B cell (primary cell): Measurements from ENCODE around the gene PDZD2. TPM values are rescaled to one million over a fixed set of nuclear protein-coding genes. Genes with fewer than 3 reads are reported as not detected.

Experiments
- ATAC-seq: fragments of 200-7000 bp; cut with Tn5 transposase; one replicate; pipeline ENCODE4 v1.10.0; 2021; ENCODE audit warnings: low read depth, mild to moderate bottlenecking, moderate number of reproducible peaks, moderate library complexity
- CTCF ChIA-PET: fragments of 350-600 bp; sonication (Branson Sonifier 250); formaldehyde crosslinking; loops from one replicate; lab custom pipeline; 2021; ENCODE audit warnings: antibody characterized with exemption, inconsistent platforms; lab: Charles Lee
- POLR2A ChIA-PET: fragments of 350-600 bp; sonication (Branson Sonifier 250); formaldehyde crosslinking; loops from one replicate; lab custom pipeline; 2021; ENCODE audit warnings: antibody characterized with exemption; lab: Charles Lee
- DNase-seq: peaks from one replicate; pipeline ENCODE4 v3.0.0; 2013
- H2AFZ ChIP-seq: 2 replicates; pipeline ENCODE4 v1.6.1; 2012; ENCODE audit warnings: mild to moderate bottlenecking, low read depth, low read length; ENCODE audit not compliant: insufficient read depth, poor library complexity, severe bottlenecking
- H3K27ac ChIP-seq, 2 donors: 1 replicate in 1 of 2; 2 replicates in 1 of 2; pipeline ENCODE4 v1.5.1; 2012 to 2013; ENCODE audit warnings: low read length in 2 of 2, mild to moderate bottlenecking in 2 of 2, moderate library complexity in 1 of 2
- H3K27me3 ChIP-seq, 4 experiments: fragments of 200-600 bp in 1 of 4; sonication (generic) in 1 of 4; replicated peaks in 1 of 4; 1 replicate in 2 of 4; 2 replicates in 2 of 4; pipeline versions ENCODE4 v1.6.1 to v1.7.0; 2013 to 2016; ENCODE audit warnings: low read length in 3 of 4, mild to moderate bottlenecking in 2 of 4, mixed read lengths in 1 of 4, moderate library complexity in 1 of 4; ENCODE audit not compliant: insufficient read depth in 4 of 4, control insufficient read depth in 3 of 4; ENCODE audit errors: control extremely low read depth in 1 of 4
- H3K36me3 ChIP-seq, 2 experiments: replicated peaks in 1 of 2; 1 replicate in 1 of 2; 2 replicates in 1 of 2; pipeline versions ENCODE4 v1.6.1 to v1.7.1; 2013; ENCODE audit warnings: low read length in 1 of 2; ENCODE audit not compliant: insufficient read depth in 2 of 2, control insufficient read depth in 1 of 2; ENCODE audit errors: control extremely low read depth in 1 of 2, extremely low read depth in 1 of 2
- H3K4me1 ChIP-seq, 2 donors: fragments of 200-600 bp in 1 of 2; sonication (generic) in 1 of 2; 1 replicate in 1 of 2; 2 replicates in 1 of 2; pipeline versions ENCODE4 v1.5.1 to v1.6.1; 2013 to 2017; ENCODE audit warnings: low read length in 2 of 2; ENCODE audit not compliant: control insufficient read depth in 2 of 2, insufficient read depth in 2 of 2
- H3K4me2 ChIP-seq: replicated peaks from 2 replicates; pipeline ENCODE3; 2012; ENCODE audit warnings: mild to moderate bottlenecking, low read depth, low read length; ENCODE audit not compliant: poor library complexity, severe bottlenecking
- H3K4me3 ChIP-seq, 5 experiments: fragments of 200-600 bp in 1 of 5; sonication (generic) in 1 of 5; 1 replicate in 3 of 5; 2 replicates in 2 of 5; pipeline versions ENCODE4 v1.5.1 to v1.7.0; 2011 to 2016; ENCODE audit warnings: low read length in 4 of 5, mild to moderate bottlenecking in 4 of 5, low read depth in 2 of 5, control low read depth in 1 of 5, moderate library complexity in 1 of 5; ENCODE audit not compliant: insufficient read depth in 1 of 5; ENCODE audit errors: control extremely low read depth in 1 of 5, extremely low read depth in 1 of 5
- H3K79me2 ChIP-seq: fragments of 200-600 bp; sonication (generic); one replicate; pipeline ENCODE4 v1.6.0; 2016; ENCODE audit warnings: low read length; ENCODE audit not compliant: control insufficient read depth, insufficient read depth
- H3K9ac ChIP-seq: fragments of 200-600 bp; sonication (generic); 2 replicates; pipeline ENCODE4 v1.6.1; 2017; ENCODE audit warnings: mild to moderate bottlenecking, low read length, moderate library complexity
- H3K9me3 ChIP-seq, 3 donors: one replicate each; pipeline versions ENCODE4 v1.6.1 to v1.7.1; 2013; ENCODE audit warnings: low read length in 2 of 3; ENCODE audit not compliant: control insufficient read depth in 2 of 3, insufficient read depth in 1 of 3; ENCODE audit errors: control extremely low read depth in 1 of 3
- H4K20me1 ChIP-seq: 2 replicates; pipeline ENCODE4 v1.6.0; 2012; ENCODE audit warnings: mild to moderate bottlenecking, low read length; ENCODE audit not compliant: insufficient read depth, control insufficient read depth, poor library complexity, severe bottlenecking
- H3K27ac Mint-ChIP-seq: one replicate; pipeline ENCODE4 v1.8.0; 2021; ENCODE audit warnings: mixed read lengths
- H3K27me3 Mint-ChIP-seq: one replicate; pipeline ENCODE4 v1.8.0; 2021; ENCODE audit warnings: mixed read lengths
- H3K4me1 Mint-ChIP-seq: one replicate; pipeline ENCODE4 v1.8.0; 2021; ENCODE audit warnings: mixed read lengths
- H3K4me3 Mint-ChIP-seq: one replicate; pipeline ENCODE4 v1.8.0; 2021; ENCODE audit warnings: mixed read lengths
- H3K9me3 Mint-ChIP-seq: one replicate; pipeline ENCODE4 v1.8.0; 2022; ENCODE audit warnings: mixed read lengths; ENCODE audit not compliant: insufficient read depth
- CTCF ChIP-seq: fragments of 200-600 bp; IDR thresholded peaks from one replicate; pipeline ENCODE4 v1.8.0; 2022; ENCODE audit warnings: antibody characterized with exemption, mild to moderate bottlenecking
- EZH2 ChIP-seq: IDR thresholded peaks from 2 replicates; pipeline ENCODE4 v1.6.1; 2012; ENCODE audit warnings: borderline replicate concordance, low read depth, mild to moderate bottlenecking, moderate library complexity, low read length; ENCODE audit not compliant: insufficient read depth, poor library complexity, severe bottlenecking
- WGBS: methylation state at CpG from one replicate; pipeline ENCODE4 v1.1.5; 2013; ENCODE audit warnings: missing lambda C conversion rate; ENCODE audit not compliant: insufficient coverage; 5-methylcytosine and 5-hydroxymethylcytosine counted together
- intact Hi-C: fragments of 100-400 bp; cut with micrococcal nuclease; formaldehyde crosslinking; loops from one replicate; pipeline ENCODE4 v1.10.0; 2022
- polyA plus RNA-seq: library from polyadenylated mRNA; depleted of rRNA; stranded (reverse); fragments of >200 nt; gene quantifications from 2 replicates; pipeline ENCODE4 v1.2.3, GENCODE V29; 2012
- total RNA-seq, 2 donors: library from RNA; stranded (reverse); fragments of 120-200 nt in 1 of 2; gene quantifications; 1 replicate in 1 of 2; 2 replicates in 1 of 2; pipeline versions ENCODE4 v1.2.3 to v1.2.4, GENCODE V29; 2013 to 2022

Gene PDZD2
- total and polyA plus RNA-seq, 2 donors (not counting 1 experiment from before 2014, with no cell fraction given): not detected

DNA sequence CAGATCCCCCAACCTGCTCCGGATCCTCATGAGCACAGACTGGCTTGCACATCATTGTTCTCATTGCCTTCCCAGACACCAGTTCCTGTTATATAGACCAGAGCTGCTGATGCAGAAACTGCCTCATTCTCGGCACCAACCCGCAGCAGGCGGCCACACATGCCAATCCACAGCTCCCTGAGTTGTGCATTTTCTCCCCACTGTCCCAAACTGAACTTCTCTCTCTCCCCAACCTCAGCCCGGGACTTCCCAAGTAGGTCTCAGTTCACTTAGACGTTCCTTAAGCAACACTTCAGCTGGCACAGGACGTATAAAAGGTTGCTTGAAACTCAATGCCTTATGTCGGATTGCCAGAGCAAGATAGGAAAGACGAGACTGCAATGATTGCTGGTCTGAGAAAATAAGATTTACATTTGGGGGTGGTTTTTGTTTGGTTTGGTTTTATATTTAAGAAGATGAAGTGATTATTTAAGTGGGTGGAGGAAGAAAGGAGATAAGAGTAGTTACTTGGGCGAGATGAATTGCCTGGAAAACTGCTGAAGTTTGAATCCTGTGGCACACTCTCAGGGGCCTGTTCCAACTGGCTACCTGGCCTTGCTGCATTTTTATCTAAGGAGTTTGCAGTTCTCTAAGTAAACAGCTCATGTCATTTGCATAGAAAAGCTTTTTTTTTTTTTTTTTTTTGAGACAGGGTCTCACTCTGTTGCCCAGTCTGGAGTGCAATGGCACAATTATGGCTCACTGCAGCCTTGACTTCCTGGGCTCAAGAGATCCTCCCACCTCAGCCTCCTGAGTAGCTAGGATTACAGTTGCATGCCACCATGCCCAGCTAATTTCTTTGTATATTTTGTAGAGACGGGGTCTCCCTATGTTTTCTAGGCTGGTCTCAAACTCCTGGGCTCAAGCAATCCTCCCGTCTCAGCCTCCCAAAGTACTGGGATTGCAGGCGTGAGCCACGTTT, 379.8 kb downstream of the PDZD2 start:
- ChIA-PET POLR2A (no interaction called here), CTCF (no interaction called here)
- H3K27me3 ChIP-seq: no peaks in the 10 kb centered on the region
- no peaks in the 10 kb centered on the region for H3K36me3 ChIP-seq
- no peaks in the 10 kb centered on the region for H3K9me3 ChIP-seq
- no peaks in the 10 kb centered on the region for H3K27me3 Mint-ChIP-seq
- no peaks in the 10 kb centered on the region for H3K79me2 ChIP-seq
- no peaks in the 10 kb centered on the region for H4K20me1 ChIP-seq
- no peak overlapping the region for H3K4me3 Mint-ChIP-seq
- H3K9me3 Mint-ChIP-seq: no peaks in the 10 kb centered on the region
- H3K27ac Mint-ChIP-seq: no peak overlapping the region
- no peak overlapping the region for H3K4me3 ChIP-seq
- 73% methylated on average over 11 of the region's 14 CpGs for WGBS
- no peak overlapping the region for H3K9ac ChIP-seq
- TF ChIP-seq EZH2: no peak
- TF ChIP-seq CTCF: no peak
- no peak overlapping the region for H3K27ac ChIP-seq
- H3K4me1 Mint-ChIP-seq: peaks cover 7% of the 10 kb centered on the region
- intact Hi-C loops: no loop called here
- peak overlapping the region; percentile 8 for H3K4me2 ChIP-seq
- H2AFZ ChIP-seq: peak overlapping the region; percentile 71
- H3K4me1 ChIP-seq: peaks cover 0 to 3% of the 10 kb centered on the region in 2 donors
- ATAC-seq: no peak
- DNase-seq: no peak

GRCh38 chr5:32020271-32020670, 381.3 kb downstream of the PDZD2 start:
- Mint-ChIP-seq H3K27me3 (no peaks in the 10 kb centered on the region), H3K27ac (no peak overlapping the region), H3K9me3 (no peaks in the 10 kb centered on the region), H3K4me3 (peak overlapping the region; percentile 35), H3K4me1 (peaks cover 7% of the 10 kb centered on the region)
- ChIA-PET POLR2A (no interaction called here), CTCF (no interaction called here)
- TF ChIP-seq EZH2: no peak
- TF ChIP-seq CTCF: no peak
- peak overlapping the region; percentile 70 for H3K4me2 ChIP-seq
- no peaks in the 10 kb centered on the region for H4K20me1 ChIP-seq
- H3K4me1 ChIP-seq: peaks cover 0 to 3% of the 10 kb centered on the region in 2 donors
- peak overlapping the region; percentile 91 for H2AFZ ChIP-seq
- DNase-seq (peak; percentile 46), ATAC-seq (no peak)
- intact Hi-C loops: no loop called here
- H3K27me3 ChIP-seq: no peaks in the 10 kb centered on the region
- peak overlapping the region; percentile 74 for H3K9ac ChIP-seq
- H3K4me3 ChIP-seq: peak overlapping the region in 3 of 5 experiments; percentile 48 to 76 (median 57)
- no peaks in the 10 kb centered on the region for H3K36me3 ChIP-seq
- no peaks in the 10 kb centered on the region for H3K79me2 ChIP-seq
- peak overlapping the region in 1 of 2 donors; percentile 69 for H3K27ac ChIP-seq
- no peaks in the 10 kb centered on the region for H3K9me3 ChIP-seq
- WGBS: 28% methylated on average over 3 of the region's 4 CpGs
